Natural killer cell (primary cell): ENCODE results near the gene UMOD. TPM values are rescaled to one million over a fixed set of nuclear protein-coding genes. Genes with fewer than 3 reads are reported as not detected.

Experiments
- ATAC-seq, 3 donors: fragments of 150-1000 bp in 2 of 3; fragments of 200-7000 bp in 1 of 3; cut with Tn5 transposase; 1 replicate in 1 of 3; 2 replicates in 2 of 3; pipeline ENCODE4 v1.10.0; 2021; ENCODE audit warnings: mild to moderate bottlenecking in 2 of 3, moderate library complexity in 2 of 3
- DNase-seq, 2 donors: peaks; one replicate each; pipeline versions ENCODE4 v3.0.0 to v3.0.0-alpha.2; 2013 to 2021; ENCODE audit warnings: mixed read lengths in 1 of 2
- H3K27ac ChIP-seq: one replicate; pipeline ENCODE4 v1.5.1; 2013; ENCODE audit warnings: mild to moderate bottlenecking, low read length
- H3K27me3 ChIP-seq: one replicate; pipeline ENCODE4 v1.6.1; 2013; ENCODE audit warnings: low read length; ENCODE audit not compliant: control insufficient read depth, insufficient read depth
- H3K36me3 ChIP-seq: one replicate; pipeline ENCODE4 v1.6.1; 2013; ENCODE audit warnings: low read length; ENCODE audit not compliant: control insufficient read depth, insufficient read depth
- H3K4me1 ChIP-seq: one replicate; pipeline ENCODE4 v1.6.1; 2013; ENCODE audit warnings: low read length; ENCODE audit not compliant: control insufficient read depth, insufficient read depth
- H3K4me3 ChIP-seq: one replicate; pipeline ENCODE4 v1.5.1; 2013; ENCODE audit warnings: low read length
- H3K9me3 ChIP-seq: one replicate; pipeline ENCODE4 v1.6.1; 2013; ENCODE audit warnings: low read length; ENCODE audit not compliant: control insufficient read depth, insufficient read depth
- H3K27ac Mint-ChIP-seq, 2 donors: one replicate each; pipeline ENCODE4 v1.8.0; 2022; ENCODE audit warnings: mild to moderate bottlenecking in 2 of 2, mixed read lengths in 2 of 2, moderate library complexity in 1 of 2
- H3K27me3 Mint-ChIP-seq, 2 donors: one replicate each; pipeline ENCODE4 v1.8.0; 2022; ENCODE audit warnings: low read depth in 2 of 2, mixed read lengths in 2 of 2
- H3K36me3 Mint-ChIP-seq: one replicate; pipeline ENCODE4 v1.8.0; 2022; ENCODE audit warnings: mixed read lengths
- H3K4me1 Mint-ChIP-seq, 2 donors: one replicate each; pipeline ENCODE4 v1.8.0; 2022; ENCODE audit warnings: mixed read lengths in 2 of 2
- H3K4me3 Mint-ChIP-seq: one replicate; pipeline ENCODE4 v1.8.0; 2022; ENCODE audit warnings: mild to moderate bottlenecking, moderate library complexity, mixed read lengths
- H3K9me3 Mint-ChIP-seq, 2 donors: one replicate each; pipeline ENCODE4 v1.8.0; 2022; ENCODE audit warnings: mixed read lengths in 2 of 2
- WGBS: methylation state at CpG from one replicate; pipeline ENCODE4 v1.1.7; 2013; ENCODE audit warnings: missing lambda C conversion rate; ENCODE audit not compliant: insufficient coverage; 5-methylcytosine and 5-hydroxymethylcytosine counted together
- intact Hi-C: fragments of 100-400 bp; cut with micrococcal nuclease; formaldehyde crosslinking; loops from one replicate; pipeline ENCODE4 v1.14.2; 2022
- total RNA-seq, 4 donors: library from RNA; stranded (reverse); fragments of 120-200 nt in 1 of 4; gene quantifications; one replicate each; pipeline versions ENCODE4 v1.2.3 to v1.2.4, GENCODE V29; 2013 to 2022
- TF ChIP-seq, protein P1 (sequence below): fragments of 200-600 bp; IDR thresholded peaks from one replicate; pipeline ENCODE4 v1.8.0; 2022; ENCODE audit warnings: antibody characterized with exemption

Gene UMOD
- total RNA-seq, 3 donors from 2014 or later (not counting 1 experiment from before 2014, with no cell fraction given): not detected

DNA sequence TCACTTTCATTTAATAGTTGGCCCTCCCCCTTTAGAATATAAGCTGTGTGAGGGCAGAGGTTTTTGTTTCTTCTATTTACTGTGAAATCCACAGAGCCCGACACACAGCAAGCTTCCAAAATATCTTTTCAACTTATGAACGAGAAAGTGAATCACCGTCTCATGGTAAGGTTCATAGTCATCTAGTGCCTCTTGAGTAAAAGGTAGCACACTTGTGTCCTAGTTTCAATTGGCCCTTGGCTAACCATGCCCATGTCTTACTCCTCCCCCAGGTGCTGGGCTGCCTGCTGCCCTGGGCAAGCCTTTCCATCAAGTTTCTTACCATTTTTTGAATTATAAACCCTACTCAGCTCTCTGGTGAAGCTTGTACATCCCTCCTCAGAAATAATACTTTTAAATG, 12.8 kb downstream of the UMOD start:
- 85% methylated on average over 3 of the region's 3 CpGs for WGBS
- no peaks in the 10 kb centered on the region for H3K4me1 Mint-ChIP-seq
- intact Hi-C loops: no loop called here
- Histone ChIP-seq H3K9me3 (no peaks in the 10 kb centered on the region), H3K36me3 (no peaks in the 10 kb centered on the region), H3K27ac (no peak overlapping the region), H3K27me3 (no peaks in the 10 kb centered on the region), H3K4me1 (no peaks in the 10 kb centered on the region), H3K4me3 (no peak overlapping the region)
- H3K27ac Mint-ChIP-seq: no peak overlapping the region
- H3K9me3 Mint-ChIP-seq: no peaks in the 10 kb centered on the region
- no peak for ATAC-seq
- TF ChIP-seq, protein P1, sequence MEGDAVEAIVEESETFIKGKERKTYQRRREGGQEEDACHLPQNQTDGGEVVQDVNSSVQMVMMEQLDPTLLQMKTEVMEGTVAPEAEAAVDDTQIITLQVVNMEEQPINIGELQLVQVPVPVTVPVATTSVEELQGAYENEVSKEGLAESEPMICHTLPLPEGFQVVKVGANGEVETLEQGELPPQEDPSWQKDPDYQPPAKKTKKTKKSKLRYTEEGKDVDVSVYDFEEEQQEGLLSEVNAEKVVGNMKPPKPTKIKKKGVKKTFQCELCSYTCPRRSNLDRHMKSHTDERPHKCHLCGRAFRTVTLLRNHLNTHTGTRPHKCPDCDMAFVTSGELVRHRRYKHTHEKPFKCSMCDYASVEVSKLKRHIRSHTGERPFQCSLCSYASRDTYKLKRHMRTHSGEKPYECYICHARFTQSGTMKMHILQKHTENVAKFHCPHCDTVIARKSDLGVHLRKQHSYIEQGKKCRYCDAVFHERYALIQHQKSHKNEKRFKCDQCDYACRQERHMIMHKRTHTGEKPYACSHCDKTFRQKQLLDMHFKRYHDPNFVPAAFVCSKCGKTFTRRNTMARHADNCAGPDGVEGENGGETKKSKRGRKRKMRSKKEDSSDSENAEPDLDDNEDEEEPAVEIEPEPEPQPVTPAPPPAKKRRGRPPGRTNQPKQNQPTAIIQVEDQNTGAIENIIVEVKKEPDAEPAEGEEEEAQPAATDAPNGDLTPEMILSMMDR: no peak
- no peaks in the 10 kb centered on the region for H3K36me3 Mint-ChIP-seq
- H3K27me3 Mint-ChIP-seq: peaks cover 0 to 3% of the 10 kb centered on the region in 2 donors
- H3K4me3 Mint-ChIP-seq: no peak overlapping the region
- DNase-seq: no peak

DNA sequence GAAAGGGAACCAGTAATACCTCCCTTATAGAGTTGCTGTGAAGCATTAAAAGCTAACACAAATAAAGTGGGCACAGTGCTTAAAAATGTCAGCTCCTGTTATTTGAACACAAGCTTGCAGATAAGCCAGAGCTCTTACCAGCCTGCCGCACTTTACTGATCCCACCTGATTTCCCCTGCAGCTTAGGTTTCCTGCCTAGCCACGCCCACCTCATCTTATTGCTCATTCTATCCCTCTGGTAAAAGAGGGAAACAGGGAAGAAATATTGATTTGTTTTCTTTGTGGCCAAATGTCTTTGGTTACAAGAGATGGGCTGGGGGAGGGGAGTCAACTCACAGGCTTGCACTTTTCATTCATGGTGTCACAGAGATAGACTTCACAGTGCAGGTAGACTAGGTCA, 15.6 kb downstream of the UMOD start:
- H3K4me3 Mint-ChIP-seq: no peak overlapping the region
- H3K36me3 ChIP-seq: no peaks in the 10 kb centered on the region
- H3K4me1 ChIP-seq: no peaks in the 10 kb centered on the region
- H3K9me3 Mint-ChIP-seq: no peaks in the 10 kb centered on the region
- intact Hi-C loops: no loop called here
- H3K27ac Mint-ChIP-seq: no peak overlapping the region
- no peak for DNase-seq
- H3K27ac ChIP-seq: no peak overlapping the region
- H3K36me3 Mint-ChIP-seq: no peaks in the 10 kb centered on the region
- no peaks in the 10 kb centered on the region for H3K9me3 ChIP-seq
- no peaks in the 10 kb centered on the region for H3K4me1 Mint-ChIP-seq
- ATAC-seq: no peak
- TF ChIP-seq, protein P1: no peak
- H3K27me3 Mint-ChIP-seq: peaks cover 0 to 3% of the 10 kb centered on the region in 2 donors
- H3K4me3 ChIP-seq: no peak overlapping the region
- H3K27me3 ChIP-seq: no peaks in the 10 kb centered on the region
- WGBS: 67% methylated on average over 1 of the region's 2 CpGs

DNA sequence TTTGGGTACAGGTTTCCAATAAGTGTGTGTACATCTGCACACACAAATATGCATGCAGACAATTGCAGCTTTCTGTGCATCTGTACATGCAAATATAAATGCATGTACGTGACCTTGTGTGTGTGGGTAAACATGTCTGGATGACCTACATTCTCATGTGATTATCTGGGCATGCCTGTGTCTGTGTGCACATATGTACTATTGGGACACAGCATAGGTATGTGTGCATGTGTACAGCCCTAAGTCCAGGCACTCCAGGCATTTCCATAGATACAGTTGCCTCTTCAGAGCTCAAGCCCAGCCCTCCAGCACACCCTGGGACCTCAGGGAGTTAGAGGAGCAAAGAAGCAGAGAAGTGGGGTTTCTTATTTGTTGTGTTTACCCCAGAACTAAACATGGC, 18.1 kb downstream of the UMOD start:
- no peak for ATAC-seq
- no peak overlapping the region for H3K4me3 Mint-ChIP-seq
- DNase-seq: no peak
- Histone ChIP-seq H3K27me3 (no peaks in the 10 kb centered on the region), H3K9me3 (no peaks in the 10 kb centered on the region), H3K36me3 (no peaks in the 10 kb centered on the region), H3K4me3 (no peak overlapping the region), H3K4me1 (no peaks in the 10 kb centered on the region), H3K27ac (no peak overlapping the region)
- no peaks in the 10 kb centered on the region for H3K36me3 Mint-ChIP-seq
- no peak overlapping the region for H3K27ac Mint-ChIP-seq
- peaks cover 0 to 3% of the 10 kb centered on the region in 2 donors for H3K27me3 Mint-ChIP-seq
- 71% methylated on average over 1 of the region's 1 CpG for WGBS
- TF ChIP-seq, protein P1: no peak
- no peaks in the 10 kb centered on the region for H3K9me3 Mint-ChIP-seq
- no peaks in the 10 kb centered on the region for H3K4me1 Mint-ChIP-seq
- intact Hi-C loops: no loop called here

DNA sequence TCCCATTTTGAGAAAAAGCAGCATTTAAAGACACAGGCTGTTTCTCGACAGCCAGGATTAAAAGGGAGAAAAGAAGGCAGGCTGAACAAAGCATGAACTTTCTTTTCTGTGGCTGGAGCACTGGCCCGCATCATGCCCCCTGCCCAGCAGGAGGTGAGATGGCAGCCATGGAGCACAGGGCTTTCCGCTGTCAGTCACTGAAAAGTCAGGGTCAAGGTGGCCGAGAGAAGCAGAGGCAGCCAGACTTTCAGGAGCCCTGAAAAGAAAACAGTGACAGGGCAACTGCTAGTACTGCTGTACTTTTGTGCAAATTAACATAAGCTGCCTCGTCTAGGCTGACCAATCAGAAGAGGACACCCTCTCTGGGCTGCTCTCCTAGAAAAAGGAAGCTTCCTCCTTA, 19.4 kb downstream of the UMOD start:
- no peak overlapping the region for H3K4me3 ChIP-seq
- intact Hi-C loops: no loop called here
- H3K9me3 ChIP-seq: no peaks in the 10 kb centered on the region
- H3K4me1 Mint-ChIP-seq: no peaks in the 10 kb centered on the region
- no peak overlapping the region for H3K4me3 Mint-ChIP-seq
- no peaks in the 10 kb centered on the region for H3K36me3 Mint-ChIP-seq
- no peaks in the 10 kb centered on the region for H3K27me3 ChIP-seq
- TF ChIP-seq, protein P1: no peak
- H3K9me3 Mint-ChIP-seq: no peaks in the 10 kb centered on the region
- 82% methylated on average over 5 of the region's 5 CpGs for WGBS
- no peak for ATAC-seq
- no peaks in the 10 kb centered on the region for H3K36me3 ChIP-seq
- H3K27ac ChIP-seq: no peak overlapping the region
- H3K27me3 Mint-ChIP-seq: peaks cover 0 to 1% of the 10 kb centered on the region in 2 donors
- no peaks in the 10 kb centered on the region for H3K4me1 ChIP-seq
- H3K27ac Mint-ChIP-seq: no peak overlapping the region
- DNase-seq: no peak
